Stomach (tissue), 9 donors: Measurements from ENCODE around the gene SEMA4G. TPM values are rescaled to one million over a fixed set of nuclear protein-coding genes. Genes with fewer than 3 reads are reported as not detected.

Experiments
- DNase-seq, 2 donors: peaks; one replicate each; pipeline versions ENCODE4 v3.0.0 to v3.0.0-alpha.2; 2013 to 2019
- H3K27ac ChIP-seq, 5 donors: fragments of 200-600 bp in 4 of 5; sonication (generic) in 4 of 5; one replicate each; pipeline ENCODE4 v1.5.1; 2013 to 2019; ENCODE audit warnings: mild to moderate bottlenecking in 1 of 5, moderate library complexity in 1 of 5
- H3K27me3 ChIP-seq, 3 donors: fragments of 200-600 bp; sonication (generic); one replicate each; pipeline ENCODE4 v1.5.1; 2017 to 2019; ENCODE audit warnings: mixed run types in 1 of 3
- H3K36me3 ChIP-seq, 4 donors: fragments of 200-600 bp; sonication (generic); 1 replicate in 3 of 4; 2 replicates in 1 of 4; pipeline ENCODE4 v1.5.1; 2016 to 2019
- H3K4me1 ChIP-seq, 4 donors: fragments of 200-600 bp; sonication (generic); one replicate each; pipeline ENCODE4 v1.5.1; 2016 to 2019
- H3K4me3 ChIP-seq, 4 donors: fragments of 200-600 bp; sonication (generic) in 3 of 4; one replicate each; pipeline ENCODE4 v1.5.1; 2016 to 2019; ENCODE audit warnings: mild to moderate bottlenecking in 1 of 4
- H3K9me3 ChIP-seq, 4 donors: fragments of 200-600 bp; sonication (generic); one replicate each; pipeline ENCODE4 v1.5.1; 2016 to 2019
- CTCF ChIP-seq, 7 experiments: fragments of 450-650 bp in 4 of 7; fragments of 200-600 bp in 3 of 7; sonication (generic) in 3 of 7; IDR thresholded peaks; one replicate each; pipeline ENCODE4 v1.5.1; 2016 to 2019; ENCODE audit warnings: antibody characterized with exemption in 7 of 7, control low read depth in 2 of 7, mild to moderate bottlenecking in 1 of 7
- EP300 ChIP-seq: sonication (generic); formaldehyde crosslinking; IDR thresholded peaks from one replicate; pipeline ENCODE4 v1.6.1; 2017; ENCODE audit warnings: antibody characterized with exemption
- POLR2A ChIP-seq, 4 donors: fragments of 450-650 bp; IDR thresholded peaks; one replicate each; pipeline ENCODE4 v1.6.1; 2016; ENCODE audit warnings: antibody characterized with exemption in 4 of 4, control low read depth in 2 of 4, mild to moderate bottlenecking in 1 of 4, moderate library complexity in 1 of 4
- POLR2AphosphoS5 ChIP-seq, 3 donors: sonication (generic); formaldehyde crosslinking; IDR thresholded peaks; one replicate each; pipeline ENCODE4 v1.6.1; 2016; ENCODE audit warnings: antibody characterized with exemption in 3 of 3
- WGBS, 5 donors: extraction: QIAGEN DNeasy Blood & Tissue Kit in 3 of 5; methylation state at CpG; one replicate each; pipeline versions ENCODE4 v1.1.5 to v1.1.7; 2013 to 2018; 5-methylcytosine and 5-hydroxymethylcytosine counted together
- intact Hi-C: fragments of 100-400 bp; cut with DNase I; formaldehyde crosslinking; loops from one replicate; pipeline ENCODE4 v1.15.1; 2023; ENCODE audit warnings: low total_unique reads
- polyA plus RNA-seq, 3 donors: library from polyadenylated mRNA; stranded (reverse); fragments of 200-250 nt; gene quantifications; one replicate each; pipeline ENCODE4 v1.2.3, GENCODE V29; 2013
- total RNA-seq, 5 donors: library from RNA; depleted of rRNA; stranded (reverse); fragments of >200 nt; gene quantifications; one replicate each; pipeline versions ENCODE4 v1.1.0 to v1.2.3, GENCODE V29; 2014 to 2016
- donor health status: healthy with polysubstance abuse.
- donor health status: Bipolar disorder and iron deficiency.
- donor health status: healthy.

SEMA4G gene
- total and polyA plus RNA-seq, 8 donors, result 5.1 to 96.3 (median 7.6) TPM

- Histone ChIP-seq H3K27me3 (peaks cover 0 to 8% (median 0%) of the 10 kb centered on the region in 3 donors), H3K4me1 (peaks cover 12 to 28% (median 26%) of the 10 kb centered on the region in 4 donors), H3K27ac (no peak overlapping the region), H3K4me3 (no peak overlapping the region), H3K36me3 (peaks cover 7 to 56% (median 45%) of the 10 kb centered on the region in 4 donors), H3K9me3 (no peaks in the 10 kb centered on the region)
- TF ChIP-seq POLR2AphosphoS5 (IDR thresholded peaks at IDR 0.05) (no peak), CTCF (IDR thresholded peaks at IDR 0.05) (no peak), POLR2A (IDR thresholded peaks at IDR 0.05) (no peak), EP300 (no peak)
- no peak for DNase-seq
- intact Hi-C loops, result no loop called here
- WGBS, 5 donors, result 72 to 89% (median 74%) methylated on average over 5 of the region's 5 CpGs
Measured at GRCh38 chr10:100965820-100966219, 3.5 kb upstream of the SEMA4G start.

DNA sequence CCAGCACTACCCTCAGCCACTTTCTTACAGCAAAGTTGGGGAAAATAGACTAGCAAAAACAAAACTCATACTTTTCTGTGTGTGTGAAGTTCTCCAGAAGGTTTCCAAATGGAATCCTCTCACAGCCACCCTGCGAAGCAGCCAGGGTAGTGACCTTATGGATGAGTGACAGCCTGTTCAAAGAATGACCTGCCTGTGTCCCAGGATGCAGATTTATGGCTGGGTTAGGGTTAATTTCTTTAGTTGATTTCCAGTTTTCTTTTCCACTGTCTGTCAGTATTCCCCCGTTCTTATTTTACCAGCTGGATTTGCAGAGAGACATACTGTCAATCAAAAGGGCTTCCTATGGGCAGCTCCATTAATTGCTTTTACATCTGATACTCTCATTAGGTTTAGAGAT is 2.4 kb upstream of the SEMA4G start:
- H3K36me3 ChIP-seq, result peaks cover 6 to 47% (median 35%) of the 10 kb centered on the region in 4 donors
- no peak overlapping the region for H3K4me3 ChIP-seq
- no peak for DNase-seq
- no peak overlapping the region for H3K27ac ChIP-seq
- intact Hi-C loops, result no loop called here
- WGBS, 5 donors, result 61 to 74% (median 68%) methylated on average over 2 of the region's 2 CpGs
- no peaks in the 10 kb centered on the region for H3K9me3 ChIP-seq
- H3K4me1 ChIP-seq, result peaks cover 22 to 37% (median 36%) of the 10 kb centered on the region in 4 donors
- H3K27me3 ChIP-seq, result peaks cover 0 to 8% (median 0%) of the 10 kb centered on the region in 3 donors
- TF ChIP-seq EP300 (no peak), POLR2A (IDR thresholded peaks at IDR 0.05) (no peak), POLR2AphosphoS5 (IDR thresholded peaks at IDR 0.05) (no peak), CTCF (IDR thresholded peaks at IDR 0.05) (no peak)

- no peak overlapping the region for H3K27ac ChIP-seq
- no peak for TF ChIP-seq POLR2AphosphoS5 (IDR thresholded peaks at IDR 0.05)
- TF ChIP-seq EP300, result no peak
- TF ChIP-seq POLR2A (IDR thresholded peaks at IDR 0.05), result no peak
- no peak for TF ChIP-seq CTCF (IDR thresholded peaks at IDR 0.05)
- H3K36me3 ChIP-seq, result peaks cover 2 to 43% (median 30%) of the 10 kb centered on the region in 4 donors
- H3K9me3 ChIP-seq, result no peaks in the 10 kb centered on the region
- H3K27me3 ChIP-seq, result peaks cover 0 to 8% (median 0%) of the 10 kb centered on the region in 3 donors
- DNase-seq, result no peak
- intact Hi-C loops, result no loop called here
- whole genome bisulfite sequencing, 5 donors, result 68 to 86% (median 83%) methylated on average over 2 of the region's 2 CpGs
- no peak overlapping the region for H3K4me3 ChIP-seq
- H3K4me1 ChIP-seq, result peaks cover 24 to 41% (median 40%) of the 10 kb centered on the region in 4 donors
Measured at GRCh38 chr10:100967332-100967731, 2.0 kb upstream of the SEMA4G start.

DNA sequence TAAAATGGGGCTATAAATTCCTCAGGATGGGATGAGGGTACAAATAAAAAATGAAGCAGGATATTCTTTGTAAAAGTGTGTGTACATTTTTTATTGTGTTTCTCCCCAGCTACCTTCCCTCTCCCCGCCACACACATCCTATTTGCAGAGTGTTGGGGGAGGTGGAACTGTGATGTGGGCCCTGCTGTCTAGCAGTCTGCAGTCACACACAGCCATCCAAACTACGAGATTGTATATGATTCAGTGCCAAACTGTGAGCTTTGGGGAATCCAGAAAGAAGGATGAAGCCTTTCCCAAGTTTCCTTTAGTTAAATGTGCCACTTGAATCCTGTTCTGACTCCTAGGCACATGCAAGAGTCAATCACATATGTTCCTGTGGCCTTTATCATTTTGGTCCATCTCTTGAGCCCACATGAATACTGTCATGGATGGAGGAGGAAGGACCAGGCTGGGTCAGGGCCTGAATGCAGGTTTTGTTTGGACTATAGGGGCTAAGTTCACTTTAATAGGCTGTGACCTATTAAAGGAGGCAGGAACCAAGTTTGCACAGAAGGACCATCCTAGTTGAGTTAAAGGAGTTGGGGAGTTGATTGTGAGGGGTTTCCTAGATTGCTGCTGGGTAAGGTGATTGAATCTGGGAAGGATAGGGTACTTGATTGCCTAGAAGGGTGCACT is 1.1 kb upstream of the SEMA4G start:
- 71 to 84% (median 73%) methylated on average over 2 of the region's 2 CpGs for WGBS, 5 donors
- H3K27ac ChIP-seq, result peak overlapping the region in 1 of 5 donors; percentile 84
- no peak for DNase-seq
- peaks cover 24 to 47% (median 40%) of the 10 kb centered on the region in 4 donors for H3K4me1 ChIP-seq
- no peaks in the 10 kb centered on the region for H3K9me3 ChIP-seq
- H3K36me3 ChIP-seq, result peaks cover 0 to 34% (median 22%) of the 10 kb centered on the region in 4 donors
- intact Hi-C loops, result no loop called here
- H3K4me3 ChIP-seq, result peak overlapping the region in 1 of 4 donors; percentile 66
- TF ChIP-seq POLR2A (IDR thresholded peaks at IDR 0.05) (no peak), EP300 (no peak), CTCF (IDR thresholded peaks at IDR 0.05) (no peak), POLR2AphosphoS5 (IDR thresholded peaks at IDR 0.05) (no peak)
- peaks cover 0 to 8% (median 0%) of the 10 kb centered on the region in 3 donors for H3K27me3 ChIP-seq
